Keratinocyte (primary cell): ENCODE results near the gene RRP1B. TPM values are rescaled to one million over a fixed set of nuclear protein-coding genes. Genes with fewer than 3 reads are reported as not detected.

ENCODE experiments used
- DNase-seq: peaks from one replicate; pipeline ENCODE4 v3.0.0-alpha.2; 2011; ENCODE audit warnings: low read depth, missing footprints, low spot score
- FAIRE-seq: peaks from 2 replicates; lab custom pipeline; 2011; peaks lifted over from hg19 to GRCh38; lab: Jason Lieb, UNC
- H2AFZ ChIP-seq: 2 replicates; pipeline ENCODE4 v1.6.0; 2012; ENCODE audit warnings: low read length, control low read depth, inconsistent platforms; ENCODE audit not compliant: control insufficient read depth
- H3K27ac ChIP-seq: 2 replicates; pipeline ENCODE4 v1.5.1; 2011; ENCODE audit warnings: low read length; ENCODE audit not compliant: control insufficient read depth, insufficient read depth
- H3K27me3 ChIP-seq: 3 replicates; pipeline ENCODE4 v1.6.0; 2011; ENCODE audit warnings: low read length; ENCODE audit not compliant: control insufficient read depth, insufficient read depth; ENCODE audit errors: extremely low read depth
- H3K36me3 ChIP-seq, 2 experiments: 2 replicates in 1 of 2; 3 replicates in 1 of 2; pipeline ENCODE4 v1.5.1; 2011; ENCODE audit warnings: low read length in 2 of 2, mild to moderate bottlenecking in 1 of 2; ENCODE audit not compliant: control insufficient read depth in 2 of 2, insufficient read depth in 2 of 2; ENCODE audit errors: extremely low read depth in 1 of 2
- H3K4me1 ChIP-seq: 3 replicates; pipeline ENCODE4 v1.5.1; 2011; ENCODE audit warnings: low read length; ENCODE audit not compliant: control insufficient read depth, insufficient read depth; ENCODE audit errors: extremely low read depth
- H3K4me2 ChIP-seq: 3 replicates; pipeline ENCODE4 v1.6.0; 2011; ENCODE audit warnings: low read depth, low read length; ENCODE audit not compliant: control insufficient read depth, insufficient read depth; ENCODE audit errors: extremely low read depth
- H3K4me3 ChIP-seq, 3 experiments: fragments of 200-600 bp in 1 of 3; sonication (generic) in 1 of 3; 2 replicates in 2 of 3; 3 replicates in 1 of 3; pipeline ENCODE4 v1.5.1; 2011 to 2016; ENCODE audit warnings: low read length in 3 of 3, mild to moderate bottlenecking in 3 of 3, control low read depth in 2 of 3, inconsistent platforms in 1 of 3, low read depth in 1 of 3, mixed read lengths in 1 of 3, mixed run types in 1 of 3, moderate library complexity in 1 of 3; ENCODE audit not compliant: control insufficient read depth in 2 of 3, insufficient read depth in 2 of 3; ENCODE audit errors: extremely low read depth in 1 of 3
- H3K79me2 ChIP-seq: 2 replicates; pipeline ENCODE4 v1.6.0; 2012; ENCODE audit warnings: low read length; ENCODE audit not compliant: control insufficient read depth, insufficient read depth
- H3K9ac ChIP-seq: 3 replicates; pipeline ENCODE4 v1.6.0; 2011; ENCODE audit warnings: low read length; ENCODE audit not compliant: control insufficient read depth, insufficient read depth; ENCODE audit errors: extremely low read depth
- H3K9me1 ChIP-seq: 3 replicates; pipeline ENCODE4 v1.6.0; 2011; ENCODE audit warnings: low read length; ENCODE audit not compliant: control insufficient read depth, insufficient read depth; ENCODE audit errors: extremely low read depth
- H3K9me3 ChIP-seq: 2 replicates; pipeline ENCODE4 v1.5.1; 2012; ENCODE audit warnings: low read depth, low read length; ENCODE audit not compliant: control insufficient read depth
- H4K20me1 ChIP-seq: 3 replicates; pipeline ENCODE4 v1.6.0; 2011; ENCODE audit warnings: low read length; ENCODE audit not compliant: control insufficient read depth, insufficient read depth; ENCODE audit errors: extremely low read depth
- CTCF ChIP-seq, 3 experiments: IDR thresholded peaks in 1 of 3; conservative IDR thresholded peaks in 1 of 3; optimal IDR thresholded peaks in 1 of 3; 2 replicates in 2 of 3; 3 replicates in 1 of 3; pipeline versions ENCODE3 to v1.5.1; 2011; ENCODE audit warnings: low read length in 3 of 3, mild to moderate bottlenecking in 3 of 3, moderate library complexity in 2 of 3, control low read depth in 1 of 3, inconsistent platforms in 1 of 3; ENCODE audit not compliant: insufficient read depth in 2 of 3; ENCODE audit errors: extremely low read depth in 1 of 3
- EZH2 ChIP-seq: IDR thresholded peaks from one replicate; pipeline ENCODE4 v1.6.1; 2012; ENCODE audit warnings: inconsistent platforms, mild to moderate bottlenecking, low read length, moderate library complexity
- dilution Hi-C: fragments of 300-500 bp; cut with MboI; formaldehyde crosslinking; loops from one replicate; pipeline ENCODE4 v1.7.0; 2020; ENCODE audit warnings: low sequenced_read_pairs; ENCODE audit not compliant: extremely low pct_ligation_motif_present
- polyA plus RNA-seq, 5 experiments: library from polyadenylated mRNA; depleted of rRNA in 3 of 5; stranded (reverse) in 3 of 5; stranded (forward) in 1 of 5; unstranded in 1 of 5; fragments of >200 nt; gene quantifications; 1 replicate in 1 of 5; 2 replicates in 3 of 5; 3 replicates in 1 of 5; pipeline versions ENCODE4 v1.2.1 to v1.2.3, GENCODE V29; 2011 to 2012; ENCODE audit warnings: missing spikeins in 2 of 5, low read depth in 1 of 5, low replicate concordance in 1 of 5

RRP1B gene
- polyA plus RNA-seq, 1 donor (not counting 4 experiments of a cell fraction or from before 2014, with no cell fraction given) = 19.8 TPM

GRCh38 chr21:43634618-43635017 is 24.7 kb upstream of the RRP1B start:
- no peaks in the 10 kb centered on the region for H3K36me3 ChIP-seq
- no peak overlapping the region for H3K4me2 ChIP-seq
- FAIRE-seq (no peak), DNase-seq (no peak)
- TF ChIP-seq CTCF (optimal IDR thresholded peaks at IDR 0.05 in 1 of 3, IDR thresholded peaks at IDR 0.05 in 1 of 3, conservative IDR thresholded peaks at IDR 0.05 in 1 of 3; ENCODE audit: extremely low read depth in 1 of 3, insufficient read depth in 2 of 3, low read length in 3 of 3) (no peak), EZH2 (no peak)
- H3K4me3 ChIP-seq = no peak overlapping the region
- H3K79me2 ChIP-seq = no peaks in the 10 kb centered on the region
- dilution Hi-C loops = no loop called here
- H3K4me1 ChIP-seq = peaks cover 6% of the 10 kb centered on the region
- H4K20me1 ChIP-seq = no peaks in the 10 kb centered on the region
- no peak overlapping the region for H3K9ac ChIP-seq
- H3K9me3 ChIP-seq = no peaks in the 10 kb centered on the region
- no peak overlapping the region for H2AFZ ChIP-seq
- no peak overlapping the region for H3K27ac ChIP-seq
- no peaks in the 10 kb centered on the region for H3K27me3 ChIP-seq
- H3K9me1 ChIP-seq = no peaks in the 10 kb centered on the region

GRCh38 chr21:43635436-43635835 is 23.9 kb upstream of the RRP1B start:
- dilution Hi-C loops = no loop called here
- no peaks in the 10 kb centered on the region for H3K9me3 ChIP-seq
- no peaks in the 10 kb centered on the region for H3K36me3 ChIP-seq
- no peaks in the 10 kb centered on the region for H4K20me1 ChIP-seq
- DNase-seq (no peak), FAIRE-seq (no peak)
- H3K9me1 ChIP-seq = no peaks in the 10 kb centered on the region
- H3K79me2 ChIP-seq = no peaks in the 10 kb centered on the region
- no peaks in the 10 kb centered on the region for H3K27me3 ChIP-seq
- H3K27ac ChIP-seq = no peak overlapping the region
- no peak overlapping the region for H3K9ac ChIP-seq
- H3K4me1 ChIP-seq = peaks cover 12% of the 10 kb centered on the region
- TF ChIP-seq CTCF (optimal IDR thresholded peaks at IDR 0.05 in 1 of 3, IDR thresholded peaks at IDR 0.05 in 1 of 3, conservative IDR thresholded peaks at IDR 0.05 in 1 of 3; ENCODE audit: extremely low read depth in 1 of 3, insufficient read depth in 2 of 3, low read length in 3 of 3) = no peak
- TF ChIP-seq EZH2 = no peak
- H3K4me3 ChIP-seq = no peak overlapping the region
- H2AFZ ChIP-seq = no peak overlapping the region
- H3K4me2 ChIP-seq = no peak overlapping the region
